H1 (cell line): Measurements from ENCODE around the gene NFKBIL1.

Experiments
- CTCF ChIP-seq, 3 experiments: IDR thresholded peaks; 1 replicate in 2 of 3; 2 replicates in 1 of 3; pipeline versions ENCODE4 v1.5.1 to v1.6.1; 2011; ENCODE audit warnings: low read length in 3 of 3, mild to moderate bottlenecking in 3 of 3, inconsistent platforms in 2 of 3, low read depth in 1 of 3, moderate library complexity in 1 of 3; ENCODE audit not compliant: insufficient read depth in 1 of 3; ENCODE audit errors: control extremely low read depth in 1 of 3
- EP300 ChIP-seq, 2 experiments: IDR thresholded peaks; 1 replicate in 1 of 2; 2 replicates in 1 of 2; pipeline ENCODE4 v1.6.1; 2011 to 2012; ENCODE audit warnings: low read depth in 2 of 2, low read length in 2 of 2, mild to moderate bottlenecking in 2 of 2, borderline replicate concordance in 1 of 2, inconsistent platforms in 1 of 2, moderate library complexity in 1 of 2
- GABPA ChIP-seq: IDR thresholded peaks from 2 replicates; pipeline ENCODE4 v1.6.1; 2011; ENCODE audit warnings: mild to moderate bottlenecking, low read length, moderate library complexity, borderline replicate concordance; ENCODE audit not compliant: insufficient read depth
- KDM5A ChIP-seq: fragments of 200-600 bp; IDR thresholded peaks from 2 replicates; pipeline ENCODE4 v1.7.1; 2012; ENCODE audit warnings: mild to moderate bottlenecking, low read length, inconsistent platforms, mixed read lengths
- TAF1 ChIP-seq: IDR thresholded peaks from 2 replicates; pipeline ENCODE4 v1.6.1; 2011; ENCODE audit warnings: mild to moderate bottlenecking, low read depth, low read length

GRCh38 chr6:31531771-31532643 lies 15.4 kb upstream of the NFKBIL1 start:
- TF ChIP-seq TAF1 (no peak), CTCF (IDR thresholded peaks at IDR 0.05; ENCODE audit: control extremely low read depth in 1 of 3, insufficient read depth in 1 of 3, low read depth in 1 of 3, low read length in 3 of 3) (no peak), GABPA (no peak), KDM5A (no peak), EP300 (IDR thresholded peaks at IDR 0.05; ENCODE audit: borderline replicate concordance in 1 of 2, low read depth in 2 of 2, low read length in 2 of 2) (no peak)
